Measurements from ENCODE around the gene FAM3D.
"Not testable (repeated sequence)": the region's sequence is repeated elsewhere in the genome, so short reads cannot be mapped to it uniquely, and the experiment has no call there.

FAM3D gene

GRCh38 chr3:58666683-58667082 lies at the start of gene FAM3D:
Gene FAM3D, minus strand, starts transcription at chr3:58666774. Its CDS starts 11,211 bp downstream, at chr3:58655563.
- no peak for DNase-seq (ENCODE audit: low read depth)

GRCh38 chr3:58713715-58714401 lies 47.3 kb upstream of the FAM3D start:
- no peak for DNase-seq (ENCODE audit: low read depth)

- DNase-seq (ENCODE audit: low read depth) = no peak
Observed at GRCh38 chr3:58711871-58712270, 45.3 kb upstream of the FAM3D start.

GRCh38 chr3:58708983-58709382 lies 42.4 kb upstream of the FAM3D start:
- DNase-seq (ENCODE audit: low read depth) = not testable (repeated sequence)

- no peak for DNase-seq (ENCODE audit: low read depth)
Observed at GRCh38 chr3:58708116-58708791, 41.7 kb upstream of the FAM3D start.

- DNase-seq (ENCODE audit: low read depth) = no peak
Observed at GRCh38 chr3:58707390-58707930, 40.9 kb upstream of the FAM3D start.

- DNase-seq (ENCODE audit: low read depth) = no peak
Observed at GRCh38 chr3:58706395-58707167, 40.0 kb upstream of the FAM3D start.

- no peak for DNase-seq (ENCODE audit: low read depth)
Observed at GRCh38 chr3:58704745-58705144, 38.2 kb upstream of the FAM3D start.

- not testable (repeated sequence) for DNase-seq (ENCODE audit: low read depth)
Observed at GRCh38 chr3:58704304-58704703, 37.7 kb upstream of the FAM3D start.

- no peak for DNase-seq (ENCODE audit: low read depth)
Observed at GRCh38 chr3:58698246-58698645, 31.7 kb upstream of the FAM3D start.

- no peak for DNase-seq (ENCODE audit: low read depth)
Observed at GRCh38 chr3:58697561-58697960, 31.0 kb upstream of the FAM3D start.

- DNase-seq (ENCODE audit: low read depth) = not testable (repeated sequence)
Observed at GRCh38 chr3:58696813-58697212, 30.2 kb upstream of the FAM3D start.

- no peak for DNase-seq (ENCODE audit: low read depth)
Observed at GRCh38 chr3:58696093-58696492, 29.5 kb upstream of the FAM3D start.

GRCh38 chr3:58695284-58695683 lies 28.7 kb upstream of the FAM3D start:
- not testable (repeated sequence) for DNase-seq (ENCODE audit: low read depth)

GRCh38 chr3:58693940-58694850 lies 27.6 kb upstream of the FAM3D start:
- DNase-seq (ENCODE audit: low read depth) = no peak

GRCh38 chr3:58692484-58692883 lies 25.9 kb upstream of the FAM3D start:
- no peak for DNase-seq (ENCODE audit: low read depth)

GRCh38 chr3:58691997-58692396 lies 25.4 kb upstream of the FAM3D start:
- DNase-seq (ENCODE audit: low read depth) = no peak

- DNase-seq (ENCODE audit: low read depth) = no peak
Observed at GRCh38 chr3:58690490-58690889, 23.9 kb upstream of the FAM3D start.

- no peak for DNase-seq (ENCODE audit: low read depth)
Observed at GRCh38 chr3:58688574-58688973, 22.0 kb upstream of the FAM3D start.

GRCh38 chr3:58686847-58687246 lies 20.3 kb upstream of the FAM3D start:
- DNase-seq (ENCODE audit: low read depth) = no peak

- no peak for DNase-seq (ENCODE audit: low read depth)
Observed at GRCh38 chr3:58685641-58686040, 19.1 kb upstream of the FAM3D start.

GRCh38 chr3:58683466-58683865 lies 16.9 kb upstream of the FAM3D start:
- peak; percentile 1 for DNase-seq (ENCODE audit: low read depth)

All from stromal cell of bone marrow (primary cell).